K562 (cell line): ENCODE measurements around the gene SENP7. TPM values are rescaled to one million over a fixed set of nuclear protein-coding genes. Genes with fewer than 3 reads are reported as not detected.
A peak's percentile ranks its signal among the peaks of the same experiment; 100 is the strongest.

ENCODE experiments used
- ATAC-seq: fragments of 200-7000 bp; cut with Tn5 transposase; 3 replicates; pipeline ENCODE4 v1.9.1; 2020; ENCODE audit warnings: moderate library complexity
- BruUV-seq: library from RNA; stranded (reverse); fragments of 400-500 nt; replicated peaks from 2 replicates; lab custom pipeline; 2021; lab: Mats Ljungman, UMichigan
- CTCF ChIA-PET: fragments of 300-600 bp; formaldehyde crosslinking; extraction: SDS; loops from one replicate; lab custom pipeline; 2021; ENCODE audit warnings: low intra/inter-chr PET ratio; lab: Yijun Ruan, JAX
- POLR2A ChIA-PET: fragments of 300-600, 350-650 bp; sonication (Branson Sonifier 250); formaldehyde crosslinking; extraction: SDS; loops from one replicate; lab custom pipeline; 2021; ENCODE audit warnings: antibody characterized with exemption, inconsistent platforms; lab: Yijun Ruan, JAX
- DNase-seq, 4 experiments: peaks; one replicate each; pipeline versions ENCODE4 v3.0.0 to v3.0.0-alpha.2; 2011 to 2018; ENCODE audit warnings: low spot score in 3 of 4, mixed read lengths in 3 of 4; ENCODE audit errors: extremely low read depth in 1 of 4
- FAIRE-seq: peaks from 2 replicates; lab custom pipeline; 2011; peaks lifted over from hg19 to GRCh38; lab: Jason Lieb, UNC
- H2AFZ ChIP-seq: 2 replicates; pipeline ENCODE4 v1.6.0; 2011; ENCODE audit warnings: low read depth, low read length, control low read depth, inconsistent platforms
- H3K27ac ChIP-seq: fragments of 200-600 bp; 3 replicates; pipeline ENCODE4 v1.8.0; 2011; ENCODE audit warnings: low read depth, mild to moderate bottlenecking, control low read depth, inconsistent platforms, low read length, moderate library complexity, mixed read lengths; ENCODE audit errors: extremely low read depth
- H3K27me3 ChIP-seq, 2 experiments: fragments of 300-600 bp in 1 of 2; 2 replicates in 1 of 2; 3 replicates in 1 of 2; pipeline versions ENCODE4 v1.6.0 to v1.8.0; 2011; ENCODE audit warnings: inconsistent platforms in 2 of 2, low read length in 2 of 2, mild to moderate bottlenecking in 1 of 2, mixed read lengths in 1 of 2, moderate library complexity in 1 of 2; ENCODE audit not compliant: control insufficient read depth in 2 of 2, insufficient read depth in 2 of 2
- H3K36me3 ChIP-seq: fragments of 300-600 bp; 3 replicates; pipeline ENCODE4 v1.8.0; 2011; ENCODE audit warnings: mild to moderate bottlenecking, low read length, inconsistent platforms; ENCODE audit not compliant: control insufficient read depth, insufficient read depth
- H3K4me1 ChIP-seq, 2 experiments: fragments of 200-600 bp in 1 of 2; replicated peaks in 1 of 2; 2 replicates in 1 of 2; 3 replicates in 1 of 2; pipeline versions ENCODE4 v1.5.1 to v1.8.0; 2011; ENCODE audit warnings: inconsistent platforms in 2 of 2, low read length in 2 of 2, mild to moderate bottlenecking in 1 of 2, mixed read lengths in 1 of 2, moderate library complexity in 1 of 2; ENCODE audit not compliant: control insufficient read depth in 2 of 2, insufficient read depth in 2 of 2
- H3K4me2 ChIP-seq: 2 replicates; pipeline ENCODE4 v1.6.1; 2011; ENCODE audit warnings: low read length, control low read depth, inconsistent platforms, mixed read lengths; ENCODE audit not compliant: insufficient read depth
- H3K4me3 ChIP-seq: fragments of 200-600 bp; sonication (generic), shearing (Covaris generic); 2 replicates; pipeline ENCODE4 v1.5.1; 2016; ENCODE audit warnings: control low read depth, inconsistent platforms
- H3K79me2 ChIP-seq: fragments of 200-600 bp; 3 replicates; pipeline ENCODE4 v1.8.0; 2011; ENCODE audit warnings: low read length, inconsistent platforms; ENCODE audit not compliant: control insufficient read depth, insufficient read depth
- H3K9ac ChIP-seq, 2 experiments: 2 replicates each; pipeline versions ENCODE4 v1.6.0 to v1.6.1; 2011; ENCODE audit warnings: low read depth in 2 of 2, low read length in 2 of 2, control low read depth in 1 of 2, inconsistent platforms in 1 of 2, mild to moderate bottlenecking in 1 of 2, mixed read lengths in 1 of 2; ENCODE audit not compliant: insufficient read depth in 1 of 2
- H3K9me1 ChIP-seq: one replicate; pipeline ENCODE4 v1.6.0; 2011; ENCODE audit warnings: inconsistent platforms, mild to moderate bottlenecking, low read length, moderate library complexity; ENCODE audit not compliant: control insufficient read depth, insufficient read depth
- H3K9me3 ChIP-seq: replicated peaks from 2 replicates; pipeline ENCODE4 v1.5.1; 2011; ENCODE audit warnings: low read depth, low read length, inconsistent platforms; ENCODE audit not compliant: control insufficient read depth, insufficient read depth
- H4K20me1 ChIP-seq: replicated peaks from 2 replicates; pipeline ENCODE4 v1.6.1; 2011; ENCODE audit warnings: low read length, inconsistent platforms, mixed read lengths; ENCODE audit not compliant: control insufficient read depth, insufficient read depth
- CBX5 ChIP-seq: IDR thresholded peaks from 2 replicates; pipeline ENCODE4 v1.6.1; 2014; ENCODE audit warnings: low read depth, borderline replicate concordance
- E2F8 ChIP-seq: fragments of 450-650 bp; IDR thresholded peaks from 2 replicates; pipeline ENCODE4 v1.7.1; 2018; ENCODE audit warnings: mild to moderate bottlenecking, low read depth; ENCODE audit not compliant: partially characterized antibody
- HLTF ChIP-seq: fragments of 450-650 bp; IDR thresholded peaks from 2 replicates; pipeline ENCODE4 v1.6.1; 2016
- IRF9 ChIP-seq: fragments of 450-650 bp; IDR thresholded peaks from 2 replicates; pipeline ENCODE4 v1.6.1; 2016; ENCODE audit warnings: missing biosample characterization, missing genetic modification characterization
- JUN ChIP-seq, 2 experiments: sonication (generic) in 1 of 2; formaldehyde crosslinking in 1 of 2; IDR thresholded peaks; 2 replicates each; pipeline versions ENCODE4 v1.6.1 to v1.8.0; 2012 to 2022; ENCODE audit warnings: borderline replicate concordance in 2 of 2, mild to moderate bottlenecking in 2 of 2, improper control_type of control experiment in 1 of 2, low read depth in 1 of 2, low read length in 1 of 2, missing genetic modification reagents in 1 of 2
- NFRKB ChIP-seq: fragments of 450-650 bp; IDR thresholded peaks from 2 replicates; pipeline ENCODE4 v1.6.1; 2016; ENCODE audit warnings: low read depth
- NR2C2 ChIP-seq, 2 experiments: fragments of 200-800 bp in 1 of 2; sonication (Bioruptor generic) in 1 of 2; sonication (generic) in 1 of 2; formaldehyde crosslinking in 1 of 2; IDR thresholded peaks; 2 replicates each; pipeline versions ENCODE4 v1.6.1 to v1.8.0; 2016 to 2022; ENCODE audit warnings: mild to moderate bottlenecking in 1 of 2, missing compliant biosample characterization in 1 of 2, missing genetic modification characterization in 1 of 2, missing genetic modification reagents in 1 of 2
- SMAD1 ChIP-seq: fragments of 150-350 bp; IDR thresholded peaks from 2 replicates; pipeline ENCODE4 v1.6.1; 2014; ENCODE audit warnings: low read length, low read depth; ENCODE audit not compliant: partially characterized antibody
- ZNF134 ChIP-seq: fragments of 250-450 bp; sonication (Bioruptor Pico); conservative IDR thresholded peaks from 2 replicates; pipeline ENCODE4 v1.4.0; 2020
- ZNF75A ChIP-seq: fragments of 450-650 bp; formaldehyde crosslinking; IDR thresholded peaks from 2 replicates; pipeline ENCODE4 v1.4.0; 2020; ENCODE audit warnings: mild to moderate bottlenecking
- WGBS: fragments of 100-300 bp; shearing (Covaris generic); methylation state at CpG from one replicate; pipeline ENCODE4 v1.1.6; 2016; ENCODE audit warnings: low coverage, mixed read lengths; ENCODE audit not compliant: insufficient coverage; ENCODE audit errors: missing lambda C conversion rate; 5-methylcytosine and 5-hydroxymethylcytosine counted together
- in situ Hi-C: fragments of 300-500 bp; cut with MboI; formaldehyde crosslinking; loops from 4 replicates; pipeline ENCODE4 v1.15.0; 2018; ENCODE audit warnings: inconsistent platforms, mixed read lengths
- intact Hi-C: fragments of 100-400 bp; cut with micrococcal nuclease; formaldehyde crosslinking; loops from 2 replicates; pipeline ENCODE4 v1.14.2; 2022
- polyA plus RNA-seq, 8 experiments: library from polyadenylated mRNA; depleted of rRNA in 4 of 8; stranded (reverse) in 5 of 8; unstranded in 3 of 8; fragments of >200 nt; fragmentation: Nextera tagmentation in 2 of 8; fragmentation: Illumina TruSeq in 1 of 8; extraction: Ambion mirVana in 2 of 8; extraction: Trizol in 1 of 8; gene quantifications; 2 replicates each; pipeline versions ENCODE4 v1.2.1 to v1.2.3, GENCODE V29; 2011 to 2014; ENCODE audit warnings: inconsistent platforms in 1 of 8, missing spikeins in 1 of 8
- total RNA-seq, 7 experiments: library from RNA; depleted of rRNA in 6 of 7; stranded (reverse); fragments of >200 nt in 6 of 7; fragmentation: Illumina TruSeq in 2 of 7; extraction: Trizol in 2 of 7; gene quantifications; 2 replicates each; pipeline versions ENCODE4 v1.2.1 to v1.2.3, GENCODE V29; 2011 to 2021; ENCODE audit warnings: low replicate concordance in 1 of 7

SENP7 gene
- total and polyA plus RNA-seq, 9 of the 15 experiments (the other 6 are each of a cell fraction or from before 2014, with no cell fraction given): 4.1 to 21.9 (median 10.7) TPM

DNA sequence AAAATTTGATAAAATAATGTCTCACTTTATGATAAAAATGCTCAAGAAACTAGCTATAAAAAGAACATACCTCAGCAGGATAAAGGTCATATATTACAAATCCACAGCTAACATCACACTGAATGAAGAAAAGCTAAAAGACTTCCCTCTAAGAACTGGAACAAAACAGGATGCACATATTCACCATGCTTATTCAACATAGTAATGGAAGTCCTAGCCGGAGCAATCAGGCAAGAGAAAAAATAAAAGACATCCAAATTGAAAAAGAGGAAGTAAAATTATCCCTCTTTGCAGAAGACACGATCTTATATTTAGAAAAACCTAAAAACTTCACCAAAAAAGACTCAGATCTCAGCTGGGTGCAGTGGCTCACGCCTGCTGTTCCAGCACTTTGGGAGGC, 34.0 kb downstream of the SENP7 start:
- in situ Hi-C loops: no loop called here
- no peak for FAIRE-seq

More for the DNA sequence above, 34.0 kb downstream of the SENP7 start:
- Histone ChIP-seq H3K4me1 (peaks cover 0 to 3% of the 10 kb centered on the region in 2 experiments; a peak in 1 of 5 replicates), H3K9me3 (no peaks in the 10 kb centered on the region), H3K9ac (peak overlapping the region in 1 of 2 experiments; percentile 52; a peak in 1 of 4 replicates), H3K79me2 (peaks cover 41% of the 10 kb centered on the region), H3K27ac (peak overlapping the region; percentile 25; the same call in 1 of the 3 replicates), H3K36me3 (peaks cover 8% of the 10 kb centered on the region; the same call in 2 of the 3 replicates), H2AFZ (no peak overlapping the region), H3K27me3 (no peaks in the 10 kb centered on the region), H3K4me2 (no peak overlapping the region), H4K20me1 (no peaks in the 10 kb centered on the region), H3K4me3 (no peak overlapping the region), H3K9me1 (no peaks in the 10 kb centered on the region)
- TF ChIP-seq IRF9 (tag) (no peak), E2F8 (no peak), JUN (IDR thresholded peaks at IDR 0.05; ENCODE audit: borderline replicate concordance, low read depth, low read length) (no peak), JUN (CRISPR knock-in tag; IDR thresholded peaks at IDR 0.05; ENCODE audit: borderline replicate concordance) (no peak), SMAD1 (no peak), HLTF (no peak), NFRKB (no peak), ZNF134 (CRISPR knock-in tag) (no peak), CBX5 (no peak), NR2C2 (CRISPR knock-in tag; IDR thresholded peaks at IDR 0.05) (no peak), NR2C2 (tag; IDR thresholded peaks at IDR 0.05) (no peak), ZNF75A (CRISPR knock-in tag) (no peak)
- ChIA-PET POLR2A (interaction anchor here (0.6 to 2.0 kb wide), 2 partner anchors 12 to 1603 kb away, joined by 3 to 5 read pairs; no protein-coding TSS in a partner anchor), CTCF (no interaction called here)
- ATAC-seq (no peak), DNase-seq (no peak)
- no TSS peak for BruUV-seq
- intact Hi-C loops: no loop called here
- WGBS: 43% methylated on average over 3 of the region's 3 CpGs
